GM19463 (cell line): Measurements from ENCODE around the gene GAS2L3.
A peak's percentile ranks its signal among the peaks of the same experiment; 100 is the strongest.
"Not testable (repeated sequence)": the region's sequence is repeated elsewhere in the genome, so short reads cannot be mapped to it uniquely, and the experiment has no call there.

ENCODE experiments used
- ATAC-seq: cut with Tn5 transposase; IDR thresholded peaks from one replicate; pipeline ENCODE4 v1.9.1; 2021; ENCODE audit warnings: mild to moderate bottlenecking, moderate library complexity; ENCODE audit not compliant: unreplicated experiment

The GAS2L3 gene

DNA sequence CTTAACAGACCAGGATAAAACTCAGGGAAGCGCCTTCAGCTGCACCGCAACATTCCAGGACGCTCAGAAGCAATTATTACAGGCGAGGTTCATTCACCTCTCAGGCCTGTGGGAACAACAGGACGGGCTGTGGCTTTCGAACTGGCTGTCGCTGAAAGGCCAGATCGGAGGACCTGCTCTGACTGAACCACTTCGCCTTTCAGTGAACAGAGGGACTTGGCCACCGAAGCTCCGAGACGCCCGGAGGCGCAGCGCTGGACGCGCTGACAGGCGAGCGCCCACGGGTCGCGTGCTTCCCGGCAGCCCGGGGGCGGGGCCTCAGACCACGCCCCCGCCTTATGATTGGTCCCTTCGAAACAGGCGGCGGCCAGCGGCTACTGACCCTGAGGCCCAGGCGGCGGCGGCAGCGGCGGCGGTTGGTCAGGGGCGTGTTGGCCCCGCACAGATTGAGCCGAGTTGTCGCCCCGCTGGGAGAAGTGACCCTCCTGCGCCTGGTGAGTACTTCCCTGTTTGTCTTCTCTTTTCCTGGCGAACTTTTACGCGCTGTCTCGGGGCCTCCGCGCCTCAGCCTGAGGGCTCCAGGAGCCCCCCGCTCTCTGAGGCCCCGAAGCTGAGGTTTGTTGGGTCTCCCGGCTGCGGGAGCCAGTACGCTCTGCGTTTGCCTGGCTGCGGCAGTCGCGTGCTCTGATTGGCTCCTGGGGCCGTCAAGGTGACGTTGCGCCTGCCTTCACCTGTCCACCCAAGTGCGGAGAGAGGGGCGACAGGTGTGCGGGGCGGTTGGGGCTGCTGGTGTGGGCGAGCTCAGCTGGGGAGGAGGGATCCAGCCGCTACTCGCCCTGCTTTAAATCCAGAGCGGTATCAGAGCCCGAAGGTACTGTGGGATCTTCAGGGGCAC lies at the start of gene GAS2L3:
TSS of gene GAS2L3 (plus strand) at position 393 of the 895 bp plus-strand sequence. CDS start 21,221 bp downstream, outside the sequence.
- peak; percentile 95 for ATAC-seq

DNA sequence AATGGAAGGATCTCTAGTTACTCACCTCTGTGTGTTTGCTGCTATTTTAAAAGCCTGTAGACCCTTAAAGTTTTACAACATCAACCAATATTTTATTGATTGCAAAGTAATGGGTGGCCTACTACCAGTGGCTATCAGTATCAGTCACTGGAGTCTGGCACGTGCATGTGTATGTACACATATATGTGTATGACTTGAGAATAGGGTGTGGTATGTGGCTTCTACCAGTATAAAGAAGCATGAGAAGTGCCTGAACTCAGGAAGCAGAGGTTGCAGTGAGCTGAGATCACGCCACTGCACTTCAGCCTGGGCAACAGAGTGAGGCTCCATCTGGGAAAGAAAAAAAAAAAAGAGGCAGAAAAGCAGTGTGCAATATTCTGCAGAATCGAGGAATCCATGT lies 45.5 kb upstream of the GAS2L3 start:
- no peak for ATAC-seq

GRCh38 chr12:100528471-100529127 lies 44.9 kb upstream of the GAS2L3 start:
- ATAC-seq = no peak

DNA sequence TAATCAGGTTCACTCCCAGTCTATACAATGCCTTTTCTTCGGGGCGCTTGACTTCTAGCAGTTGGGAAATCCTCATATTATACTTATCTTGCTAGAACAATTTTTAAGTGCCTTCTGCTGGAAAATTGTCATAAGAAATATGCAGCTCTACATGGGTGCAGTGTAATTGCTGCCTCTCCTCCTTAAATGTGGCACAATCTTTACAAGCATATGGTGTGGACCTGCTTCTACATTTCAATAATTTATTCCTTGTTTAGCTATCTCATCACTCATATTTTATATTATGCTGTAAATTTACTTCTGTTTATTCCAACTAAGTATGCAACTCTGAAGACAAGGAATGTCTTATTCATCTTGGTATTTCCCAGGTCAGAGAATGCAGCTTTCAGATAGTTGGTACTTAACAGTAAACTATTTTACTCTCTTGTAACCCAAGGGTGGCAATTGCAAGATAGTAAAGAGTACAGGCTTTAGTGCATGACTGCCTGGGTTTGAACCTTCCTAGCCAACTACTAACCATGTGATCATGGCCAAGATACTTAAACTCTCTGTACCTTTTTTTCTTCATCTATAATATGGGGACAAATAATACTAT lies 43.6 kb upstream of the GAS2L3 start:
- no peak for ATAC-seq

DNA sequence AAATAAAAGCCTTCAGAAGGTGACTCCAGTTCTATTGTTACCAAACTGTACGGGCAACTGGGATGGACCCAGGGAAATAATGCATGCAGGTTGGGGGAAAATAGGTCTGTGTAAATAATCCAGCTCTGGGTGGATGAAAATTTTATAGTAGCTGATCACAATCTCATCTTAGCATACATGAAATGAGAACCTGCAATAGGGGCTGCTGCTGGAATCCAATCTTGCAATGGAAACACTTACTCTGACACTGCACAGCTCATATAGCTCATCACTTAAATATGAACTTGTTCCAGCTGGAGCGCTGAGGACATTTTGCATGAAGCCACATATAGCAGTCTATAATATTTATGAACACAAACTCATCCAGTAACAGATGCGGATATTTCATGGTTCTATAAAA lies 40.1 kb upstream of the GAS2L3 start:
- no peak for ATAC-seq

GRCh38 chr12:100534625-100535227 lies 38.8 kb upstream of the GAS2L3 start:
- ATAC-seq = no peak

DNA sequence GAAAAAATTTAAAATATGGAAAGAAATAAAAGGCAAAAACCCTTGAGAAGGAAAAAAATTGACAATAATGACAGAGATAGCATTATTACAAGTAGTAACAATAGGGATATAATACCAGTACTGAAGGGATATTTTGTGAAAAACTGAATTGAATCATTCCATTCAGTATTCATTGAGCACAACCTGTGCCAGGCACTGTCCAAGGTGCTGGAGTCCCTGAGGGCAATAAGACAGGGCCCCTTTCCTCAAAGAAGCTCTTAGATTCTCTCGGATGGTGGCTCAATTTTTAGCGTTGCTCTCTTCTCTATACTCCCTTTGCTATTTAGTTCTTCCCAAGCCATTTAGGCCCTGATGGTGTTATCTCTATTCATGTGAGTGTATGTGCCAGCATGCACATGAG lies 34.3 kb upstream of the GAS2L3 start:
- no peak for ATAC-seq

GRCh38 chr12:100544165-100544564 lies 29.3 kb upstream of the GAS2L3 start:
- ATAC-seq = no peak

DNA sequence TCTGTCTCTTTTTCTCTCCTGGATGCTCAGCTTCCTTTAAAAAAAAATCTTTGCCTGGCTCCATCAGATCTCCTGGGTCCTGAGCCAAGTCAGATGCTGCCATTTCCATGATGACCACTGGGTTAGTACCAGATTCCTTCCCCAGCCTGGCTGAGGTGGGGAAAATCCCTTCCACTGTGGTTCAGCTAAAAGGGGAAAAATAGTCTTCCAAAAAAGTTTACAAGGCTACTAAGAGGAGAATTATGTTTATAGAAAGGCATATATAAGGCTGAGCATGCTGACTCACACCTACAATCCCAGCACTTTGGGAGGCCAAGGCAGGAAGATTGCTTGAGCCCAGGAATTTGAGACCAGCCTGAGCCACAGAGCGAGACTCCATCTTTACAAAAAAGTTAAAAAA lies 28.4 kb upstream of the GAS2L3 start:
- ATAC-seq = no peak

DNA sequence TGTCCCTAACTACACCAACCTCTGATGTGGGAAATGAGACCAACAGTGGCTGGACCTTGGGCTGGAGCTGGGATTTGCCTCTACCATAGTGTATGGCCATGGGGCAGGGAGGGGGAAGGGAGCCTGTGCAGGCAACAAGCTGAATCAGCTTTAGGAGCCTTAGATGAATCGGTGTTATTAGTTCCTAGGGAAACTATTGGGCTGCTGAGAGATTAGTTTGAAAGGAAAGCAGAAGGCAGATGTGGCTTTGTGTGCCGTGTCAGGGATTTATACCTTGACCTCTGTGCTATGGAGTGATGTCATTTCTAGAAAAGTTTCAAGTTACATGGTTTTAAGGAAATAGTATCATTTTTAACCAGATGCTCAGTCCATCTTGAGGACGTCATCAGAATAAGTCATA lies 19.5 kb upstream of the GAS2L3 start:
- ATAC-seq = no peak

- no peak for ATAC-seq
Measured at GRCh38 chr12:100554608-100555077, 18.8 kb upstream of the GAS2L3 start.

DNA sequence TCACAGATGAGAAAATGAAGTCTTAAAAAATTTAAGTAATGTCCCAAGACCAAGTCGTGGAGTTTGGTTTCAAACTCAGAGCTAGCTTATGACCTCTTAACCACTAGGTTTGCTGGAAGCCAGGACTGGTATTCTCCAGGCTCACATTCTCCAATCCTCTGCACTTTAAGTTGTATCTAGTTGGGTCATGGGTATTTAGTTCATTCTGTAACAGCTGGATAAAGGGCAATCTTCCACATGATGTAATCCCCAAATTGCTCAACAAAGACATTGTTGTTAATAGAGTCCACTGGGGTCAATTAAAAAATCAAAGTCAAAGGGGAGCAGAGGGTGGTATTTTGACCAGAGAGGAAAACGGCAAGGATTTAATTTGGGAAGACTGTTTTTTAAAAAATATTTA lies 17.8 kb upstream of the GAS2L3 start:
- no peak for ATAC-seq

DNA sequence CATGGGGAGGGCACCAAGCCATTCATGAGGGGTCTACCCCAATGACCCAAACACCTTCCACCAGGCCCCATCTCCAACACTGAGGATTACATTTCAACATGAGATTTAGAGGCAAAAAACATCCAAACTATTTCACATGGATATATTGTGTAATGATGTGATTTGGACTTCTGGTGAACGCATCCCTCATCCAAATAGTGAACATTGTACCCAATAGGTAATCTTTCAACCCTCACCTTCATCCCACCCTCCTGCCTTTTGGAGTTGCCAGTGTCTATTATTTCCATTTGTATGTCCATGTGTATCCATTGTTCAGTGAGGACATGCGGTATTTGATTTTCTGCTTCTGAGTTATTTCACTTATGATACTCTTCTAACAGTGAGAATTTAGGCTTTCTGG lies 16.1 kb upstream of the GAS2L3 start:
- no peak for ATAC-seq

GRCh38 chr12:100559261-100559660 lies 14.2 kb upstream of the GAS2L3 start:
- ATAC-seq = not testable (repeated sequence)

GRCh38 chr12:100564090-100564489 lies 9.4 kb upstream of the GAS2L3 start:
- ATAC-seq = no peak

GRCh38 chr12:100564905-100565467 lies 8.5 kb upstream of the GAS2L3 start:
- ATAC-seq = no peak

DNA sequence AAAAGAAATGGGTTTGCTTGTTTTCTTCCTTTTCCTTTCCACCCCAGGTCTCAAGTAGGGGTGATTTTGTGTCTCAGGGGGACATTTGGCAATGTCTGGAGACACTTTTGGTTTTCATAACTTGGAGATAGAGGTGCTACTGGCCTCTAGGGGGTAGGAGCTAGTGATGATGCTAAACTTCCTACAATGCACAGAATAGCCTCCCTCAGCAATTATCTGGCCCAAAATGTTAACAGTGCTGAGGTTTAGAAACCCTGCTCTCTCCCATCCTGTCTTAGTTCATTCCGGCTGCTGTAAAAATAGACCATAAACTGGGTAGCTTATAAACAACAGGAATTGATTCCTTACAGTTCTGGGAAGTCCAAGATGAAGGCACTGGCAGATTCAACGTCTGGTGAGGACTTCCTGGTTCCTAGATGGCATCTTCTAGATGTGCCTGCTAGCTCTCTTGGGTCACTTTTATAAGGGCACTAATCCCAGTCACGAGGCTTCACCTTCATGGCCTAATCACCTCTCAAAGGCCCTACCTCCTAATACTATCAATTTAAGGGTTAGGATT lies 7.4 kb upstream of the GAS2L3 start:
- no peak for ATAC-seq

- ATAC-seq = peak; percentile 97
Measured at GRCh38 chr12:100566887-100567637, 6.4 kb upstream of the GAS2L3 start.

DNA sequence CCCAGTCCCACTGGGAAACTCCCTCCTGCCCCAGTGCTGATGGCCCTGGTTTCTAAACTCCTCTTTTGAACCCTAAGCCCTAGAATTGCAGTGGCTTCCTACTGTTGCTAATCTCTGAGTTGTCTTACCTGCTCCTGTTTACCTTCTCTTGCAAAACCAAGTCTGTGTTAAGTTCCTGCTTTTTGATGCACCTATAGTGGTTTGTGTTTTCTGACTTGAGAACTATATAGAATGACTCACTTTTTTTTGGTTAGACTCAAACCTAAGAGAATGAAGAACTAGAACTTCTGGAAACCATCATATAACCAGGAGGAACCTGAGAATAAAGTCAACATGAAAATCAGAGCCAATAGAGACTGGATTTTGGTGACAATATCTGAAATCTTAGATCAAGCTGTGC lies 5.5 kb upstream of the GAS2L3 start:
- ATAC-seq = peak; percentile 12

- no peak for ATAC-seq
Measured at GRCh38 chr12:100572184-100572583, 1.3 kb upstream of the GAS2L3 start.
